ENCODE measurements around the gene PRKAG2.

PRKAG2 gene

DNA sequence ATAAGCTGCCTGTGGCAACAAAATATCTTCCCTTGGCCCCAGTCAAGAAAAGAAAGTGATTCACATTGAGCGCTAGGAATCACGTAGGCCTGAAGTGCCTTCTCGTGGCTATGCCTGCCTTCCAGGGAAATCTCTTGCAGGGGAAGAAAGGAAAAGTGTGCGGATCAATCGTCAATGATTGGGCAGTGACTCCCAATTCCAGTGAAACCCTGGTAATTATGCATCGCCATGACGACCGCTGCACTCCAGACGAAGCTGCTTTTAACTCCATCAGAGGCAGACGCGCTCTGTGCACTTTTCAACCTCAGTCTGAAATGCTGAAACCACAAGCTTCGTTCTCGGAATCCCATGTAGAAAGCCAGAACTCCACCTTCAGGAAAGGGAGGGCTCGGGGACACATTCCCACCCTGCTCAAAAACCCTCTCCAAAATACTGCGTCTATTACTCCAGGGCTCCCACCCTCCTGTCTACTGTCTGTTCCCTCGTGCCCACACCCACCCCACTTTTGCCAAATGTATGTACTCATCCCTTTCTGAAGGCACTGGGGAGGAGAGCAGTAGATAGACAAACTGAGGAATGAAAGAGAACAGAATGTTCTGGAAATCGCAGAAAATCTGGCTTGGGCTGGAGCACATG lies 24.2 kb upstream of the PRKAG2 start:
- DNase-seq (ENCODE audit: low read depth), result no peak

- no peak for DNase-seq (ENCODE audit: low read depth)
Measured at GRCh38 chr7:151900591-151900985, 23.7 kb upstream of the PRKAG2 start.

DNA sequence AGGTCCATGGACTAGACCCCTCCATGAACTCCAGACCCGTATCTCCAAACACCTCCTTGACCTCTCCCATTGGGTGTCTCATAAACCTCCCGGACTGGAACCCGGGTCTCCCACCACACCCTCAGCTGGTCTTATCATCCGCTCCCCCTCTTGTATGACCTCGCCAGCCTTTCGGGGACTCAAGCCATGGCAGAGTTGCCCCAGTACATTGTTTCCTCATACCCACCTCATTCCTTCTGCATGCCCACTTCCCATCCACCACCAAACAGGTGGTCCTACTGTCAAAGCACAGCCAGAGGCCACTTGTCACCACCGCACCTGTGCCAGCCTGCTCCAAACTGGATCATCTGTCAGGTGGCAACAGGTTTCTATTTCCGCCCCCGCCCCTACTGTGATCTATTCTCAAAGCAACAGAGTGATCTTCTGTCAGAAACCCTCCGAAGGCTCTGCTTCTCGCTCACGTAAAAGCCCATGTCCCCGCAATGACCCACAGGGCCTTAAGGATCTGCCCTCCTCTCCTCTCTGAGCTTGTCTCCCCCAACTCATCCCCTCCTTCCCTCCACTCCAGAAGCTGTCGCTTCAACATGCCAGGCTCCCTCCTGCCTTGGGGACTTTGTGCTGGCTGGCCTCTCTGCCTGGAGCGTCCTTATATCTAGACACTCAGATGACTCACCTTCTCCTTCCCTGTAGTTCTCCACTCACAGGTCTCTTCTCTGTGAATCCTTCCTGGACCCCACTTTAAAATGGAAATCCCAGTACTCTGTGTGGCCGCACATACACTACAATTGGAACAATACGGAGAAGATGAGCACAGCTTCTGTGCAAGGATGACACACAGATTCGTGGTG lies 22.8 kb upstream of the PRKAG2 start:
- DNase-seq (ENCODE audit: low read depth), result no peak

GRCh38 chr7:151897951-151898686 lies 21.2 kb upstream of the PRKAG2 start:
- DNase-seq (ENCODE audit: low read depth), result no peak

DNA sequence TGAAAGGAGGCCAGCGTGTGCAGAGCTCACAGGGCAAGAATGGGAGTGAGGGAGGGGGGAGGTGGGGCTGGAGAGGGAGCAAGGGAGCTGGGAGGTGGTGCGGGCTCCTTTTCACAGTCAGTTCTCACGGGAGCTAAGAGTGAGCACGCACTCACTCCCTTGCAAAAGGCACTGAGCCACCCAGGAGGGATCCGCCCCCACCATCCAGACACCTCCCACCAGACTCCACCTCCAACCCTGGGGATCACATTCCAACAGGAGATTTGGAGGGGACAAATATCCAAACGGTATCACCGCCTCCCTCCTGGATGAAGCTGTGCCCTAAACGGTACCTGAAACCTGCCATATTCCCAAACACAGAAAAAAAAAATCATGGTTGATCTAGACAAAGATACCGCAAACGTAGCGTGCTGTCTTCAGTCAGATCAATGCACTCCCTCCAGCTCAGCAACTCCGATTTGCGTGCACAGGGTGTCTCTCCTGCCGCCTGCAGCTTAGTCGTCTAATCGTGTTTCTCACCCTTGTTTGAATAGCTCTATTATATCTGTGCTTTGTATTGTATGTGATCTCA lies 20.3 kb upstream of the PRKAG2 start:
- no peak for DNase-seq (ENCODE audit: low read depth)

- no peak for DNase-seq (ENCODE audit: low read depth)
Measured at GRCh38 chr7:151896486-151896885, 19.6 kb upstream of the PRKAG2 start.

DNA sequence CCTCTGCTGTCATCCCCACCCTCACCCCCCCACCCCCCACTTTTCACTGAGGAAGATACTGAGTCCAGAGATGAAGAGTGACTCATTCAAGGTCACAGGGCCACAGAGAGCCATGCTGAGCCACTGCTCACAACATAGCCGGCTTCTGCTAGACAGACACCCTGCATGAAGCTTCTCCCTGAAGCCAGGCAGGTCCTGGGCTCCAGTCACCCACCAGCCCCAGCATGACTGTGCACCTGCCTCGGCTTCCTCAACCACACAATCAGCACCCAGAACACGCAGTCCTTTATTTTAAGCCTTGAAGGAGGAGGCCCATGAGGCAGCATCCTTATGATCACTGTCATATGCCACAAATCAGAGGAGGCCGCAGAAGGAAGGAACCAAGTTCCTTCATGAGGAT lies 19.2 kb upstream of the PRKAG2 start:
- DNase-seq (ENCODE audit: low read depth), result no peak

DNA sequence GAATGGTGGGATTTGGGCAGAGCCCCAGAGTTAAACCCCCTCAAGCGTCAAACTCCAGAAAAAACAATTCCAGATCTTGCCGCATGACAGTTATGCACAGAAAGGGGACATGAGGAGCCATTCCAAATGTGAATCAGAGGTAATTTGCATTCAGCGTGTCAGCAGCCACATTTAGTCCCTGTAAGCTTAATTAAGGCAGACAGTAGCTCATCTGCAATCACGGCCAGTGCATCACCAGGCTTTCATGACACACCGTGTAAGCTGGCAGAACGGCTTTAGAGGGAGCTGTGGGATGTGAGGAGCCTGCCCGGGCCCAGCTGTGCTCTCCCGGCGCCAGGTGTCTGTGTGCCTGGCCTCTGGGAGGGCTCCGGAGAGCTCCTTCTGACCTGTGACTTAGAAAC lies 18.7 kb upstream of the PRKAG2 start:
- no peak for DNase-seq (ENCODE audit: low read depth)

DNA sequence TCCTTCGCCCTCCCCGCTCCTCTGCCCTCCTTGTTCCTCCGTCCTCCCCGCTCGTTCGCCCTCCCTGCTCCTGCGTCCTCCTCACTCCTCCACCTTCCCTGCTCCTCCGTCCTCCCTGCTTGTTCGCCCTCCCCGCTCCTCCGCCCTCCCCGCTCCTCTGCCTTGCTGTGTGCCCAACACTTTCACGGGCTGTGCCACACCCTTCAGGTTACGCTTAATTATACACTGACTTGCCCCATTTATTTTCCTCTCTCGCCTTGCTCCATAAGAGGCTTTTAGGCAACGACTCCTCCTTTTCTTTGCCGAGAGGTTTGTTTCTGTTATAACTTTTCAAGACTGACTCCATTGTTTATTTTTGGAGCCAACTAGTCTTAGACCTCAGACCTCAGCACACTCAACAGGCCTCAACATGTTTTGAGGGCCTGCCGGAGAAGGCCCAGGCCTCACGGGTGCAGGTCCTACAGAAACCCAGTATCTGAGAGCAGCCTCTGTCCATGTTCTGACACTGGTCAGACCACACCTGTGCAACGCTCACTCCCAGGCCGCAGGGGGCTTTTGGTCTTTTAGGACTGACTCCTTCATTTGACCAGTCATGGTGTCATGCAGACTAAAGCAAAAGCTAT lies 18.2 kb upstream of the PRKAG2 start:
- no peak for DNase-seq (ENCODE audit: low read depth)

DNA sequence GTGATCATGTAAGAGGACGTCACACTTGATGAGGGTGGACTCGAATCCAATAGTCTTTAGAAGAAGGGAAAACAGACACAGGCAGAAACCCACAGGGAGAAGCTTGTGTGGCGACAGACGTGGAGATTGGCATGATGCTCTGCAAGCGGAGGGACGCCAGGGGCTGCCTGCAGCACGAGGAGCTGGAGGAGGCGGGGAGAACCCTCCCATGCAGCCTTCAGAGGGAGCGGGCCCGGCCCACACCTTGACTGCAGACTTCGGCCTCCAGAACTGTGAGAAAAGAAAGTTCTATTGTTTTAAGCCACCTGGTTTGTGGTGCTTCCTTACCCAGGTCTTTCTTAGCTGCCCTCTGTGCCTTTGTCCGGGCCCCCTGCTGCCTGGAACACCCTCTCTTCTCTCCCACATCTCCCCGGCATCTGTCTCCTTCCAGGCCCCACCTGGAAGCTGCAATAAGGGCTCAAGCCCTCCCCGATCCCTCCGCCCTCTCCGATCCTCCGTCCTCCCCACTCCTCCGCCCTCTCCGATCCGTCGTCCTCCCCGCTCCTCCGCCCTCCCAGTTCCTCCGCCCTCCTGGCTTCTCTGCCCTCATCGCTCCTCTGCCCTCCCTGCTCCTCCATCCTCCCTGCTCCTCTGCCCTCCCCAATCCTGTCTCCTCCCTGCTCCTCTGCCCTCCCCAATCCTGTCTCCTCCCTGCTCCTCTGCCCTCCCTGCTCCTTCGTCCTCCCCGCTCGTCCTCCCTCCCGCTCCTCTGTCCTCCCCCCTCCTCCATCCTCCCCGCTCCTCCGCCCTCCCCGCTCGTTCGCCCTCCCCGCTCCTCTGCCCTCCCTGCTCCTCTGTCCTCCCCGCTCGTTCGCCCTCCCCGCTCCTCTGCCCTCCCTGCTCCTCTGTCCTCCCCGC lies 17.4 kb upstream of the PRKAG2 start:
- no peak for DNase-seq (ENCODE audit: low read depth)

GRCh38 chr7:151893405-151893923 lies 16.5 kb upstream of the PRKAG2 start:
- no peak for DNase-seq (ENCODE audit: low read depth)

DNA sequence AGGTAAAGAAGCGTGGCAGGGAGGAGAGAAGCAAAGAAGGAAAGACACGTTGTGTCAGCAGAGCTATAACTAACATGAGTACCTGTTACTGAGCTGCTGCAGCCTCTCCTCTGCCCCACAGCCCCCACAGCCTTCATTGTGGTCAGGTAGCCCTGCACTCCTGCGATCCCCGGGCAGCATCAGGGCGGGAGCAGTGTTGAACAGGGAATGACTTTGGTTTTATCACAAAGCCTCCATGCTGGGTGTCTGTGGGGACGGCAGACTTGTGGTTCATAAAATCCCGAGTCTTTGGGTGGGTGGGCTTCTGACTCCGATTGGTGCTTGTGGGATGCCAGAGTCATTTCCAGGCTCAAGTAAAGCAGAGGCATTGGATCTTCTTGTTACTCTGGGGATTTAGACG lies 14.8 kb upstream of the PRKAG2 start:
- DNase-seq (ENCODE audit: low read depth), result no peak

- no peak for DNase-seq (ENCODE audit: low read depth)
Measured at GRCh38 chr7:151891182-151891581, 14.3 kb upstream of the PRKAG2 start.

GRCh38 chr7:151890355-151891004 lies 13.6 kb upstream of the PRKAG2 start:
- no peak for DNase-seq (ENCODE audit: low read depth)

GRCh38 chr7:151889406-151890354 lies 12.8 kb upstream of the PRKAG2 start:
- no peak for DNase-seq (ENCODE audit: low read depth)

DNA sequence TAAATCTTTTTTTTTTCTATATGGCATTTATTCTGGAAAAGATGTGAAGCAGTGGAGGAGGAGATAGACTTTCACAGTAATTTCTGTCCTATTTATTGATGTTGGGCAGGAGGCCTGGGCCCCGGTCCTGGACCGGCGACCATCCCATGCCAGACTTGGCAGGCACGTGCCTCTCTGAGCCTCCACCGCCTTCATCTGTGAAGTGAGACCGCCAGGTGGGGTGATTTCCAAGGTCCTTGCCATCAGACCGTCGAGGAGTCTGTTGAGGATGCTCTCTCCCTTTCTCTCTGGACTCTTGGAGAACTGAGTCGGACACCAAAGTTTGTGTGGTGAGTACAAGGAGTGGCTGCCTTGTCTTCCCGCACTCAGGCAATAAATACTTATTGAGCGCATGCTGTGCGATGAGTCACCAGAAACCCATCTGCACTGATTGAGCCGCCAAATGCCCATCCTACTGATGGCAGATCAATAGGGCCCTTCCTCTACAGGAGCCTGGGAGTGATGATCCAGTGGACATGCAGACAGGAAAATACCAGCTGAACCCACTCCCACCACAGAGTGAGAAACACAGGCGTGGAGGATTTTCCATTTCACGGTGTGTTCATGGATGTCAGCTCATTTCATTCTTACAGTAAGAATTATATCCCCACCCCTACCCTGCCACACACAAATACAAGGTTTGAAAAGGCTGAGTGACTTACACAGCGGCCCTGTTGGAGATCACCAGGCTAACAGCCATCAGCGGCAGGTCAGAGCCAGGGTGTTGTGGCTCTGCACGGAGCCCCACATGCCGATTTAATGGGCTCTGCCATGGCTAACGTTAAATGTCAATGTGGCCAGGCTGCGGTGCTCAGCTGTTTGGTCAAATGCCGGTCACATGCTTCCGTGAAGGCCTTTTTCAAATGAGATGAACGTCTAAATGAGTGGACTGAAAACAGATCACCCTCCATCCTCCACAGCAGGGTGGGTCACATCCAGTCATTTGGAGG lies 11.5 kb upstream of the PRKAG2 start:
- no peak for DNase-seq (ENCODE audit: low read depth)

GRCh38 chr7:151886783-151887182 lies 9.9 kb upstream of the PRKAG2 start:
- DNase-seq (ENCODE audit: low read depth), result no peak

DNA sequence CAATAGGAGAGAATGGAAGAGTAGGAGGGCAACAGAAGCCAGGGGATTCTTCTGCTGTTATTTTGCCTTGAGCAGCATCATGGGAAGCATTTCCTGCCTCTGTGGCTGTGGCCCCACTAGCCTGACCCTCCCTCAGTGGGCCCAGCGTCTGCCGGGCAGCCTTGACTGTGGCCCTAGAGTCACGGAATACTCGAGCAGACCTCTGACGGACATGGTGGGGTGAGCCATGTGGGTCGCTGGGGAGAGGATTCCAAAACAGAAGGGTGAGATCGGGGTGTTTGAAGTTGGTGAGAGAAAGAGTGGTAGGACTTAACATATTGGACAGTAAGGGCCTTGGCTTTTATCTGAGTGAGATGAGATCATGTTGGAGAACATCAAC lies 8.3 kb upstream of the PRKAG2 start:
- no peak for DNase-seq (ENCODE audit: low read depth)

Data from T-helper 22 cell (primary cell).